H9 (cell line): Measurements from ENCODE around the gene MXD3. TPM values are rescaled to one million over a fixed set of nuclear protein-coding genes. Genes with fewer than 3 reads are reported as not detected.

ENCODE experiments used
- DNase-seq: peaks from one replicate; pipeline ENCODE4 v3.0.0-alpha.2; 2017
- H2AFZ ChIP-seq: one replicate; pipeline ENCODE4 v1.6.1; 2013; ENCODE audit warnings: mild to moderate bottlenecking, low read length, control low read depth, moderate library complexity
- H2AK5ac ChIP-seq: 2 replicates; pipeline ENCODE4 v1.6.1; 2013; ENCODE audit warnings: low read length, control low read depth, mixed read lengths; ENCODE audit not compliant: insufficient read length
- H2BK120ac ChIP-seq: one replicate; pipeline ENCODE4 v1.6.1; 2013; ENCODE audit warnings: low read depth, mild to moderate bottlenecking, low read length, control low read depth, inconsistent platforms; ENCODE audit not compliant: poor library complexity, severe bottlenecking
- H2BK12ac ChIP-seq: 2 replicates; pipeline ENCODE4 v1.6.1; 2013; ENCODE audit warnings: low read length, control low read depth, mixed read lengths, low read depth; ENCODE audit not compliant: insufficient read length
- H2BK15ac ChIP-seq: 2 replicates; pipeline ENCODE4 v1.6.1; 2013; ENCODE audit warnings: low read depth, low read length, control low read depth
- H2BK20ac ChIP-seq: one replicate; pipeline ENCODE4 v1.6.1; 2013; ENCODE audit warnings: low read depth, mild to moderate bottlenecking, low read length, control low read depth, inconsistent platforms; ENCODE audit not compliant: poor library complexity, severe bottlenecking
- H2BK5ac ChIP-seq: 2 replicates; pipeline ENCODE4 v1.6.1; 2013; ENCODE audit warnings: low read length, control low read depth, mixed read lengths; ENCODE audit not compliant: insufficient read length
- H3K14ac ChIP-seq: 2 replicates; pipeline ENCODE4 v1.6.1; 2013; ENCODE audit warnings: low read length, control low read depth; ENCODE audit not compliant: insufficient read depth
- H3K18ac ChIP-seq: 2 replicates; pipeline ENCODE4 v1.6.1; 2013; ENCODE audit warnings: low read depth, mild to moderate bottlenecking, mixed read lengths, low read length, control low read depth; ENCODE audit not compliant: insufficient read length
- H3K23ac ChIP-seq: 2 replicates; pipeline ENCODE4 v1.6.1; 2013; ENCODE audit warnings: low read length, control low read depth, mixed read lengths, low read depth; ENCODE audit not compliant: insufficient read length
- H3K23me2 ChIP-seq: 2 replicates; pipeline ENCODE4 v1.6.1; 2013; ENCODE audit warnings: low read depth, mild to moderate bottlenecking, mixed read lengths, low read length, control low read depth; ENCODE audit not compliant: insufficient read length, poor library complexity, severe bottlenecking
- H3K27ac ChIP-seq: 2 replicates; pipeline ENCODE4 v1.5.1; 2013; ENCODE audit warnings: low read length, control low read depth, mixed read lengths, low read depth; ENCODE audit not compliant: insufficient read length
- H3K27me3 ChIP-seq: 2 replicates; pipeline ENCODE4 v1.6.1; 2013; ENCODE audit warnings: low read length, control low read depth, inconsistent platforms; ENCODE audit not compliant: insufficient read depth
- H3K4ac ChIP-seq: 2 replicates; pipeline ENCODE4 v1.6.1; 2013; ENCODE audit warnings: low read depth, mild to moderate bottlenecking, control low read depth, inconsistent platforms, low read length, moderate library complexity
- H3K4me1 ChIP-seq: 2 replicates; pipeline ENCODE4 v1.6.1; 2013; ENCODE audit warnings: low read length, control low read depth, inconsistent platforms; ENCODE audit not compliant: insufficient read depth
- H3K4me2 ChIP-seq: 2 replicates; pipeline ENCODE4 v1.6.1; 2013; ENCODE audit warnings: low read length, control low read depth, mixed read lengths; ENCODE audit not compliant: insufficient read length, insufficient read depth
- H3K56ac ChIP-seq: 2 replicates; pipeline ENCODE4 v1.6.1; 2013; ENCODE audit warnings: low read depth, mild to moderate bottlenecking, mixed read lengths, low read length, control low read depth; ENCODE audit not compliant: insufficient read length
- H3K79me1 ChIP-seq: 2 replicates; pipeline ENCODE4 v1.6.1; 2013; ENCODE audit warnings: low read depth, mild to moderate bottlenecking, moderate library complexity, low read length, control low read depth, inconsistent platforms; ENCODE audit not compliant: insufficient read depth, poor library complexity, severe bottlenecking
- H3K79me2 ChIP-seq: 2 replicates; pipeline ENCODE4 v1.6.1; 2013; ENCODE audit warnings: low read length, control low read depth, inconsistent platforms; ENCODE audit not compliant: insufficient read depth
- H3K9ac ChIP-seq: 2 replicates; pipeline ENCODE4 v1.6.1; 2013; ENCODE audit warnings: low read length, control low read depth, mixed read lengths; ENCODE audit not compliant: insufficient read length; ENCODE audit errors: extremely low read depth
- H3K9me3 ChIP-seq: one replicate; pipeline ENCODE4 v1.6.1; 2013; ENCODE audit warnings: low read depth, low read length, inconsistent platforms; ENCODE audit not compliant: control insufficient read depth
- H3T11ph ChIP-seq: one replicate; pipeline ENCODE4 v1.6.1; 2013; ENCODE audit warnings: mild to moderate bottlenecking, low read length, control low read depth, inconsistent platforms
- H4K20me1 ChIP-seq: one replicate; pipeline ENCODE4 v1.6.1; 2013; ENCODE audit not compliant: control insufficient read depth, insufficient read length, insufficient read depth
- H4K5ac ChIP-seq: 2 replicates; pipeline ENCODE4 v1.6.1; 2013; ENCODE audit warnings: low read depth, mild to moderate bottlenecking, mixed read lengths, low read length, control low read depth; ENCODE audit not compliant: insufficient read length
- H4K8ac ChIP-seq: replicated peaks from 2 replicates; pipeline ENCODE4 v1.6.1; 2013; ENCODE audit warnings: low read length, control low read depth, mixed read lengths, low read depth; ENCODE audit not compliant: insufficient read length
- H4K91ac ChIP-seq: 2 replicates; pipeline ENCODE4 v1.6.1; 2013; ENCODE audit warnings: low read depth, mild to moderate bottlenecking, moderate library complexity, mixed read lengths, low read length, control low read depth; ENCODE audit not compliant: insufficient read length
- H3K27ac Mint-ChIP-seq, 3 experiments: 2 replicates in 2 of 3; 3 replicates in 1 of 3; pipeline ENCODE4 v1.8.0; 2020 to 2021; ENCODE audit warnings: mixed read lengths in 3 of 3, mild to moderate bottlenecking in 1 of 3, moderate library complexity in 1 of 3
- H3K27me3 Mint-ChIP-seq: 2 replicates; pipeline ENCODE4 v1.8.0; 2021; ENCODE audit warnings: low read depth, mild to moderate bottlenecking, moderate library complexity, mixed read lengths
- H3K36me3 Mint-ChIP-seq, 3 experiments: 2 replicates in 2 of 3; 3 replicates in 1 of 3; pipeline ENCODE4 v1.8.0; 2020 to 2021; ENCODE audit warnings: low read depth in 3 of 3, mixed read lengths in 3 of 3; ENCODE audit not compliant: insufficient read depth in 1 of 3
- H3K4me1 Mint-ChIP-seq, 2 experiments: 2 replicates each; pipeline ENCODE4 v1.8.0; 2020; ENCODE audit warnings: mixed read lengths in 2 of 2
- H3K4me3 Mint-ChIP-seq, 2 experiments: 2 replicates in 1 of 2; 3 replicates in 1 of 2; pipeline ENCODE4 v1.8.0; 2020 to 2021; ENCODE audit warnings: mild to moderate bottlenecking in 2 of 2, mixed read lengths in 2 of 2, moderate library complexity in 1 of 2
- H3K9me3 Mint-ChIP-seq, 2 experiments: 2 replicates in 1 of 2; 3 replicates in 1 of 2; pipeline ENCODE4 v1.8.0; 2020; ENCODE audit warnings: mild to moderate bottlenecking in 2 of 2, mixed read lengths in 2 of 2, moderate library complexity in 1 of 2
- whole genome bisulfite sequencing: extraction: QIAGEN DNeasy Blood & Tissue Kit; methylation state at CpG from one replicate; pipeline ENCODE4 v1.1.7; 2013; ENCODE audit warnings: missing lambda C conversion rate, low lambda C conversion rate, mixed read lengths; ENCODE audit not compliant: insufficient read length; ENCODE audit errors: extremely low coverage; 5-methylcytosine and 5-hydroxymethylcytosine counted together
- total RNA-seq: library from RNA; stranded (reverse); gene quantifications from 2 replicates; pipeline ENCODE4 v1.2.1, GENCODE V29; 2021
- TF ChIP-seq, protein P1 (sequence below): fragments of 200-600 bp; sonication (generic); conservative IDR thresholded peaks from 3 replicates; pipeline ENCODE4 v1.8.0; 2021; ENCODE audit warnings: antibody characterized with exemption, mild to moderate bottlenecking

Gene MXD3
- total RNA-seq, 1 experiment from 2014 or later = 9.8 TPM

- Histone ChIP-seq H3K23ac (no peak overlapping the region), H2BK120ac (no peak overlapping the region), H3T11ph (no peak overlapping the region), H3K79me1 (peaks cover 4% of the 10 kb centered on the region), H2BK5ac (no peak overlapping the region), H4K8ac (no peak overlapping the region), H2BK12ac (no peak overlapping the region), H3K79me2 (no peaks in the 10 kb centered on the region; the same call in 1 of the 2 replicates), H3K23me2 (no peaks in the 10 kb centered on the region), H4K5ac (no peak overlapping the region), H3K18ac (no peak overlapping the region), H3K9ac (no peak overlapping the region), H3K56ac (no peak overlapping the region), H3K27ac (no peak overlapping the region), H3K27me3 (no peaks in the 10 kb centered on the region), H3K4ac (no peak overlapping the region), H2BK20ac (no peak overlapping the region), H4K20me1 (no peaks in the 10 kb centered on the region), H2BK15ac (no peak overlapping the region), H3K4me1 (no peaks in the 10 kb centered on the region), H3K9me3 (no peaks in the 10 kb centered on the region), H3K14ac (no peak overlapping the region), H4K91ac (no peak overlapping the region), H3K4me2 (no peak overlapping the region), H2AFZ (no peak overlapping the region), H2AK5ac (no peak overlapping the region)
- Mint-ChIP-seq H3K27ac (no peak overlapping the region), H3K27me3 (no peaks in the 10 kb centered on the region; the same call in 1 of the 2 replicates), H3K4me3 (no peak overlapping the region), H3K9me3 (no peaks in the 10 kb centered on the region), H3K4me1 (peaks cover 23 to 31% of the 10 kb centered on the region in 2 experiments), H3K36me3 (peaks cover 49 to 85% (median 65%) of the 10 kb centered on the region in 3 experiments)
- WGBS = no CpG with 5 or more reads among the region's 3 CpGs
- DNase-seq = no peak
- TF ChIP-seq, protein P1, sequence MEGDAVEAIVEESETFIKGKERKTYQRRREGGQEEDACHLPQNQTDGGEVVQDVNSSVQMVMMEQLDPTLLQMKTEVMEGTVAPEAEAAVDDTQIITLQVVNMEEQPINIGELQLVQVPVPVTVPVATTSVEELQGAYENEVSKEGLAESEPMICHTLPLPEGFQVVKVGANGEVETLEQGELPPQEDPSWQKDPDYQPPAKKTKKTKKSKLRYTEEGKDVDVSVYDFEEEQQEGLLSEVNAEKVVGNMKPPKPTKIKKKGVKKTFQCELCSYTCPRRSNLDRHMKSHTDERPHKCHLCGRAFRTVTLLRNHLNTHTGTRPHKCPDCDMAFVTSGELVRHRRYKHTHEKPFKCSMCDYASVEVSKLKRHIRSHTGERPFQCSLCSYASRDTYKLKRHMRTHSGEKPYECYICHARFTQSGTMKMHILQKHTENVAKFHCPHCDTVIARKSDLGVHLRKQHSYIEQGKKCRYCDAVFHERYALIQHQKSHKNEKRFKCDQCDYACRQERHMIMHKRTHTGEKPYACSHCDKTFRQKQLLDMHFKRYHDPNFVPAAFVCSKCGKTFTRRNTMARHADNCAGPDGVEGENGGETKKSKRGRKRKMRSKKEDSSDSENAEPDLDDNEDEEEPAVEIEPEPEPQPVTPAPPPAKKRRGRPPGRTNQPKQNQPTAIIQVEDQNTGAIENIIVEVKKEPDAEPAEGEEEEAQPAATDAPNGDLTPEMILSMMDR = no peak
These were observed 17.1 kb downstream of the MXD3 start for GRCh38 chr5:177294632-177295031.
